GM19328 (cell line): ENCODE measurements around the gene TSC22D2.

Experiments
- ATAC-seq: cut with Tn5 transposase; IDR thresholded peaks from one replicate; pipeline ENCODE4 v1.9.1; 2021; ENCODE audit warnings: mild to moderate bottlenecking, moderate library complexity; ENCODE audit not compliant: unreplicated experiment

The TSC22D2 gene

GRCh38 chr3:150411106-150411460 is 3.0 kb downstream of the TSC22D2 start:
- ATAC-seq, result no peak

GRCh38 chr3:150411546-150411945 is 3.4 kb downstream of the TSC22D2 start:
- no peak for ATAC-seq

- no peak for ATAC-seq
Observed at GRCh38 chr3:150411976-150412375, 3.9 kb downstream of the TSC22D2 start.

GRCh38 chr3:150412561-150413231 is 4.6 kb downstream of the TSC22D2 start:
- no peak for ATAC-seq

- no peak for ATAC-seq
Observed at GRCh38 chr3:150414258-150414657, 6.2 kb downstream of the TSC22D2 start.

- no peak for ATAC-seq
Observed at GRCh38 chr3:150414959-150415358, 6.9 kb downstream of the TSC22D2 start.

GRCh38 chr3:150419076-150419868 is 11.2 kb downstream of the TSC22D2 start:
- ATAC-seq, result no peak

- ATAC-seq, result no peak
Observed at GRCh38 chr3:150419959-150420358, 11.9 kb downstream of the TSC22D2 start.

GRCh38 chr3:150421256-150421655 is 13.2 kb downstream of the TSC22D2 start:
- no peak for ATAC-seq

GRCh38 chr3:150421799-150422548 is 13.9 kb downstream of the TSC22D2 start:
- no peak for ATAC-seq

GRCh38 chr3:150422907-150423306 is 14.8 kb downstream of the TSC22D2 start:
- no peak for ATAC-seq

GRCh38 chr3:150423761-150424160 is 15.7 kb downstream of the TSC22D2 start:
- ATAC-seq, result no peak

- no peak for ATAC-seq
Observed at GRCh38 chr3:150426292-150426691, 18.2 kb downstream of the TSC22D2 start.

GRCh38 chr3:150428562-150428961 is 20.5 kb downstream of the TSC22D2 start:
- no peak for ATAC-seq

- no peak for ATAC-seq
Observed at GRCh38 chr3:150429767-150430671, 21.9 kb downstream of the TSC22D2 start.

- ATAC-seq, result no peak
Observed at GRCh38 chr3:150433347-150433746, 25.2 kb downstream of the TSC22D2 start.

- no peak for ATAC-seq
Observed at GRCh38 chr3:150434234-150434633, 26.1 kb downstream of the TSC22D2 start.

- no peak for ATAC-seq
Observed at GRCh38 chr3:150436161-150436560, 28.1 kb downstream of the TSC22D2 start.

GRCh38 chr3:150439657-150440056 is 31.6 kb downstream of the TSC22D2 start:
- no peak for ATAC-seq

GRCh38 chr3:150443331-150443741 is 35.2 kb downstream of the TSC22D2 start:
- no peak for ATAC-seq

GRCh38 chr3:150444371-150444770 is 36.3 kb downstream of the TSC22D2 start:
- ATAC-seq, result no peak
